Measurements from ENCODE around the gene KCTD11.

KCTD11 gene

GRCh38 chr17:7351665-7352502 is at the start of gene KCTD11:
KCTD11 (plus strand) TSS chr17:7352162.
- DNase-seq: peak; percentile 92

- DNase-seq: no peak
Observed at GRCh38 chr17:7304179-7304578, 47.8 kb upstream of the KCTD11 start.

- DNase-seq: peak; percentile 100
Observed at GRCh38 chr17:7306911-7307685, 44.9 kb upstream of the KCTD11 start, which contains the start of gene EIF5A. EIF5A (plus strand) TSS chr17:7307628; CDS start chr17:7309636, 2,008 bp downstream.

GRCh38 chr17:7307686-7308624 is 44.0 kb upstream of the KCTD11 start:
- peak; percentile 58 for DNase-seq

- DNase-seq: peak; percentile 87
Observed at GRCh38 chr17:7308625-7309433, 43.1 kb upstream of the KCTD11 start.

- DNase-seq: no peak
Observed at GRCh38 chr17:7309628-7310027, 42.3 kb upstream of the KCTD11 start.

GRCh38 chr17:7311110-7311705 is 40.8 kb upstream of the KCTD11 start:
- no peak for DNase-seq

- DNase-seq: no peak
Observed at GRCh38 chr17:7312432-7313087, 39.4 kb upstream of the KCTD11 start.

- DNase-seq: no peak
Observed at GRCh38 chr17:7313088-7313889, 38.7 kb upstream of the KCTD11 start.

GRCh38 chr17:7313890-7314718 is 37.9 kb upstream of the KCTD11 start:
- DNase-seq: no peak

GRCh38 chr17:7314719-7315569 is 37.0 kb upstream of the KCTD11 start, which contains the start of gene GPS2:
GPS2 (minus strand) TSS chr17:7315360; CDS start chr17:7315052, 308 bp downstream.
- peak; percentile 95 for DNase-seq

GRCh38 chr17:7315570-7316235 is 36.3 kb upstream of the KCTD11 start:
- DNase-seq: peak; percentile 36

- DNase-seq: no peak
Observed at GRCh38 chr17:7317161-7317803, 34.7 kb upstream of the KCTD11 start.

GRCh38 chr17:7318121-7318860 is 33.7 kb upstream of the KCTD11 start:
- peak; percentile 19 for DNase-seq

- DNase-seq: no peak
Observed at GRCh38 chr17:7321466-7321865, 30.5 kb upstream of the KCTD11 start.
